Hepatocyte (in vitro differentiated cells): ENCODE data around the gene CMTM7. TPM values are rescaled to one million over a fixed set of nuclear protein-coding genes. Genes with fewer than 3 reads are reported as not detected.
"Not testable (repeated sequence)": the region's sequence is repeated elsewhere in the genome, so short reads cannot be mapped to it uniquely, and the experiment has no call there.

ENCODE experiments used
- DNase-seq: peaks from one replicate; pipeline ENCODE4 v3.0.0-alpha.2; 2016; ENCODE audit warnings: low spot score
- H2AFZ ChIP-seq: fragments of 200-600 bp; sonication (generic); 2 replicates; pipeline ENCODE4 v1.6.0; 2016; ENCODE audit warnings: antibody characterized with exemption, mild to moderate bottlenecking
- H3K27ac ChIP-seq: fragments of 200-600 bp; sonication (generic); 2 replicates; pipeline ENCODE4 v1.5.1; 2016; ENCODE audit warnings: mild to moderate bottlenecking
- H3K27me3 ChIP-seq: fragments of 200-600 bp; sonication (generic); 2 replicates; pipeline ENCODE4 v1.6.1; 2016
- H3K36me3 ChIP-seq: fragments of 200-600 bp; sonication (generic); replicated peaks from 2 replicates; pipeline ENCODE4 v1.5.1; 2016; ENCODE audit warnings: low read depth; ENCODE audit not compliant: insufficient read depth
- H3K4me1 ChIP-seq: fragments of 200-600 bp; sonication (generic); 2 replicates; pipeline ENCODE4 v1.5.1; 2016; ENCODE audit warnings: mild to moderate bottlenecking, moderate library complexity; ENCODE audit not compliant: insufficient read depth
- H3K4me2 ChIP-seq: fragments of 200-600 bp; sonication (generic); 2 replicates; pipeline ENCODE4 v1.6.0; 2016
- H3K4me3 ChIP-seq: fragments of 200-600 bp; sonication (generic); 2 replicates; pipeline ENCODE4 v1.5.1; 2016; ENCODE audit warnings: mild to moderate bottlenecking
- H3K79me2 ChIP-seq: fragments of 200-600 bp; sonication (generic); 2 replicates; pipeline ENCODE4 v1.6.0; 2017; ENCODE audit warnings: mild to moderate bottlenecking
- H3K9me2 ChIP-seq: fragments of 200-600 bp; sonication (generic); replicated peaks from 2 replicates; pipeline ENCODE4 v1.6.0; 2017; ENCODE audit warnings: mild to moderate bottlenecking; ENCODE audit not compliant: insufficient read depth
- H3K9me3 ChIP-seq: fragments of 200-600 bp; sonication (generic); 2 replicates; pipeline ENCODE4 v1.5.1; 2016; ENCODE audit warnings: low read depth, mild to moderate bottlenecking
- H4K20me1 ChIP-seq: fragments of 200-600 bp; sonication (generic); 2 replicates; pipeline ENCODE4 v1.6.0; 2016; ENCODE audit warnings: mild to moderate bottlenecking; ENCODE audit not compliant: insufficient read depth, poor library complexity, severe bottlenecking
- EZH2 ChIP-seq: fragments of 200-600 bp; sonication (generic); IDR thresholded peaks from 2 replicates; pipeline ENCODE4 v1.6.1; 2016; ENCODE audit warnings: antibody characterized with exemption, mild to moderate bottlenecking, borderline replicate concordance
- EZH2phosphoT487 ChIP-seq: fragments of 200-600 bp; sonication (generic); IDR thresholded peaks from one replicate; pipeline ENCODE4 v1.6.1; 2018; ENCODE audit warnings: antibody characterized with exemption, mild to moderate bottlenecking, low read depth, moderate library complexity; ENCODE audit not compliant: unreplicated experiment, severe bottlenecking
- WGBS: methylation state at CpG from one replicate; pipeline ENCODE4 v1.1.6; 2016; ENCODE audit warnings: low lambda C conversion rate; ENCODE audit errors: missing lambda C conversion rate; 5-methylcytosine and 5-hydroxymethylcytosine counted together
- polyA plus RNA-seq: library from polyadenylated mRNA; unstranded; fragments of >200 nt; fragmentation: Nextera tagmentation; extraction: Ambion mirVana; gene quantifications from 2 replicates; pipeline ENCODE4 v1.2.1, GENCODE V29; 2016
- total RNA-seq: library from RNA; depleted of rRNA; stranded (reverse); fragments of >200 nt; gene quantifications from 2 replicates; pipeline ENCODE4 v1.2.3, GENCODE V29; 2014
- TF ChIP-seq, protein P1 (sequence below): fragments of 200-600 bp; sonication (generic); IDR thresholded peaks from 2 replicates; pipeline ENCODE4 v1.5.1; 2016; ENCODE audit warnings: antibody characterized with exemption, mild to moderate bottlenecking; ENCODE audit not compliant: poor library complexity

Gene CMTM7
- total and polyA plus RNA-seq, 2 experiments from 2014 or later, result 6.1 to 63.0 TPM

DNA sequence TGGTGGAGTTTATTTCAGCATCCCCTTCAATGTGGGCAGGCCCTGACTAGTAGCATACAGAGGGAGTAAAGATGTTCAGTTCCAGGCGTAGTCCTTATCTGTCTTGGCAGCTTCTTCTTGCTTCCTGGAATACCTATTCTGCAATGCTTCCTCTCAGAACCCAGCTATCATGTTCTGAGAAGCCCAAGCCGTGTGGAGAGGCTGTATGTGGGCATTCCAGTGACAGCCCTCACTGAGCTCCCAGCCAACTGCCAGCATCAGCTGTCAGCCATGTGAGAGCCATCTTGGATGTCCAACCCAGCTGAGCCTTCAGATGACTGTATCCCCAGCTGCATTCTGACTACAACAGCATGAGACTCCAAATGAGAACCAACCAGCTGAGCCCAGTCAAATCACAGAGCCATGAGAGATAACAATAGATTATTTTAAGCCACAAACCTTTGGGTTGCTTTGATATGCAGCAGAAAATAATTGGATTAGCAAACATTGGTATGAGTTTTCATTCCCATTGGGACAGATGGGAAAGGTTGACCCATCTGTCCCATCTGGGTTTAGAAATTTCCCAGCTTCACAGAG lies 8.4 kb upstream of the CMTM7 start:
- Histone ChIP-seq H3K9me2 (no peaks in the 10 kb centered on the region), H2AFZ (no peak overlapping the region), H4K20me1 (no peaks in the 10 kb centered on the region), H3K4me2 (no peak overlapping the region), H3K36me3 (no peaks in the 10 kb centered on the region), H3K4me3 (no peak overlapping the region), H3K4me1 (no peaks in the 10 kb centered on the region), H3K79me2 (no peaks in the 10 kb centered on the region), H3K27me3 (no peaks in the 10 kb centered on the region), H3K27ac (no peak overlapping the region), H3K9me3 (no peaks in the 10 kb centered on the region)
- TF ChIP-seq, protein P1, sequence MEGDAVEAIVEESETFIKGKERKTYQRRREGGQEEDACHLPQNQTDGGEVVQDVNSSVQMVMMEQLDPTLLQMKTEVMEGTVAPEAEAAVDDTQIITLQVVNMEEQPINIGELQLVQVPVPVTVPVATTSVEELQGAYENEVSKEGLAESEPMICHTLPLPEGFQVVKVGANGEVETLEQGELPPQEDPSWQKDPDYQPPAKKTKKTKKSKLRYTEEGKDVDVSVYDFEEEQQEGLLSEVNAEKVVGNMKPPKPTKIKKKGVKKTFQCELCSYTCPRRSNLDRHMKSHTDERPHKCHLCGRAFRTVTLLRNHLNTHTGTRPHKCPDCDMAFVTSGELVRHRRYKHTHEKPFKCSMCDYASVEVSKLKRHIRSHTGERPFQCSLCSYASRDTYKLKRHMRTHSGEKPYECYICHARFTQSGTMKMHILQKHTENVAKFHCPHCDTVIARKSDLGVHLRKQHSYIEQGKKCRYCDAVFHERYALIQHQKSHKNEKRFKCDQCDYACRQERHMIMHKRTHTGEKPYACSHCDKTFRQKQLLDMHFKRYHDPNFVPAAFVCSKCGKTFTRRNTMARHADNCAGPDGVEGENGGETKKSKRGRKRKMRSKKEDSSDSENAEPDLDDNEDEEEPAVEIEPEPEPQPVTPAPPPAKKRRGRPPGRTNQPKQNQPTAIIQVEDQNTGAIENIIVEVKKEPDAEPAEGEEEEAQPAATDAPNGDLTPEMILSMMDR, result no peak
- TF ChIP-seq EZH2phosphoT487 (no peak), EZH2 (no peak)
- DNase-seq, result no peak
- WGBS, result 70% methylated on average over 2 of the region's 2 CpGs

DNA sequence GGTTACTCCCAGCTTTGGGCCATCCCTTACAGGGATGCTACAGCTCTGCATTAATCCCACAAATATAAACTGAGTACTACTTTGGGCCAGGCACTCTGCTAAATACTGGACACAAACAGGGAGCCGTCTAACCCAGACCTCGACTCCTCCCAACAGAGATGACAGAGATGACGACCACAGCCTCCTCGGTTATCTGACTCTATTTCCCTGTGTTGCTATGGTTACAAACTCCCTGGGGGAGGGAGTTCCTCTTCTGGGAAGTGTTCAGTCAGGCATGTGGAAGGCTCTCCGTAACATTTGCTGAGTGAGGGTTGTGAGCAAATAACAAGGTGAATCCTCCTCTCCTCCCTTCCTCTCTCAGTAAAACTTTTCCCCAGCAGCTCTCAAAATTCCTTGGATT lies 6.7 kb upstream of the CMTM7 start:
- Histone ChIP-seq H4K20me1 (no peaks in the 10 kb centered on the region), H3K4me3 (no peak overlapping the region), H2AFZ (no peak overlapping the region), H3K4me2 (no peak overlapping the region), H3K36me3 (no peaks in the 10 kb centered on the region), H3K27me3 (no peaks in the 10 kb centered on the region), H3K9me2 (no peaks in the 10 kb centered on the region), H3K4me1 (no peaks in the 10 kb centered on the region), H3K9me3 (no peaks in the 10 kb centered on the region), H3K27ac (no peak overlapping the region), H3K79me2 (no peaks in the 10 kb centered on the region)
- DNase-seq, result peak; percentile 44
- 25% methylated on average over 5 of the region's 5 CpGs for WGBS
- no peak for TF ChIP-seq EZH2phosphoT487
- TF ChIP-seq, protein P1, result no peak
- no peak for TF ChIP-seq EZH2

DNA sequence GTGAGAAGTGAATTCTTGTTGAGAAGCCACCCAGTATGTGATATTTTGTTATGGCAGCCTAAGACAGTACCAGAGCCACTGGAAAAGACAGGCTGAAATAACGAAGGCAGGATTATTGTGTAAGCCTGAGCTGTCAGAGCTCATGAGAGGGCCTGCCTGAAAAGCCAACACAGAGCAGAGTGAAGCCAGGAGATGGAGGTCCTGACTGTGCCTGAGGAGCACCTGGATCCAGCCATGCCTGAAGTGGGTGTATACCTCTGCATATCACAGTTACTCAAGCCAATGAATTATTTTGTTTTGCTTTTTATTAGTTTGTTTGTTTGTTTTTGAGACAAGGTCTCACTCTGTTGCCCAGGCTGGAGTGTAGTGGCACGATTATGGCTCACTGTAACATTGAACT lies 4.1 kb upstream of the CMTM7 start:
- H2AFZ ChIP-seq, result no peak overlapping the region
- 93% methylated on average over 2 of the region's 2 CpGs for WGBS
- DNase-seq, result no peak
- H3K27me3 ChIP-seq, result no peaks in the 10 kb centered on the region
- peaks cover 9% of the 10 kb centered on the region for H3K79me2 ChIP-seq
- H3K9me2 ChIP-seq, result no peaks in the 10 kb centered on the region
- no peak overlapping the region for H3K27ac ChIP-seq
- no peak overlapping the region for H3K4me2 ChIP-seq
- H4K20me1 ChIP-seq, result no peaks in the 10 kb centered on the region
- H3K36me3 ChIP-seq, result no peaks in the 10 kb centered on the region
- H3K9me3 ChIP-seq, result no peaks in the 10 kb centered on the region
- TF ChIP-seq, protein P1, result no peak
- TF ChIP-seq EZH2, result no peak
- TF ChIP-seq EZH2phosphoT487, result no peak
- no peak overlapping the region for H3K4me3 ChIP-seq
- no peaks in the 10 kb centered on the region for H3K4me1 ChIP-seq

DNA sequence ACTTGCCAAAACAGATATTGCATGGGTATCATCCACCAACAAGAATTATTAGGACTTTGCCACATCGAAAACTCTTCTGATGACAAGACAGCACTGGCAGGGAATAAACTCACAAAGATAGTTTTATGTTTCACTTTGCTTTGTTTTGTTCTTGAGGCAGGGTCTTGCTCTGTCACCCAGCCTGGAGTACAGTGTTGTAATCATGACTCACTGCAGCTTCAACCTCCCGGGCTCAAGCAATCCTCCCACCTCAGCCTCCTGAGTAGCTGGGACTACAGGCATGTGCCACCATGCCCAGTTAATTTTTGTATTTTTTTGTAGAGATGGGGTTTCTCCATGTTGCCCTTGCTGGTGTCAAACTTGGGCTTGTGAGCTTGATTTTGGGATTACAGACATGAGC lies 2.1 kb upstream of the CMTM7 start:
- not testable (repeated sequence) for H3K4me2 ChIP-seq, H3K4me3 ChIP-seq, H3K9me2 ChIP-seq, H3K9me3 ChIP-seq, H3K4me1 ChIP-seq, H2AFZ ChIP-seq, H3K27me3 ChIP-seq, H3K36me3 ChIP-seq, DNase-seq, H4K20me1 ChIP-seq, H3K27ac ChIP-seq
- WGBS, result 86% methylated on average over 2 of the region's 2 CpGs
- H3K79me2 ChIP-seq, result peaks cover 28% of the 10 kb centered on the region
